ENCODE results near the gene CCM2L.

Gene CCM2L

GRCh38 chr20:31996996-31997395, 13.2 kb upstream of the CCM2L start:
- no peak for DNase-seq

DNA sequence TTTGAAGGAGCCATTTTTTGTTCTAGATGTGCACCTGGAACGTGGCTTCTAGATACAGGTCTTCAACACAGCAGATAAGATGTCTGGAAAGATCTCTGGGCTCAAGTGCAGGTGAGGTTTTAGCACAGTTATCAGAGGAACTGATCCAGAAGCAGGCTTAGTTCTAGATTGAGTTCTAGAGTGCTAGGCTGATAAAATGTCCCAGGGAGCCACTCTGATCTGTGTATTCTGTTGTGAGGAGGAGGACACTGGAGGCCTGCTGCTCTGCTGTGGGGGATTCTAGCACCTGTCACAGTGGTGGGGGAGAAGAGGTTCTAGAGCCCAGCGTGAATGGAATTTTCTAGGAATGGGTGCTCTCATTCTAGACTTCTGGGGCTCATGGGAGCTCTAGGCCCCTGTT, 12.0 kb upstream of the CCM2L start:
- DNase-seq: no peak

DNA sequence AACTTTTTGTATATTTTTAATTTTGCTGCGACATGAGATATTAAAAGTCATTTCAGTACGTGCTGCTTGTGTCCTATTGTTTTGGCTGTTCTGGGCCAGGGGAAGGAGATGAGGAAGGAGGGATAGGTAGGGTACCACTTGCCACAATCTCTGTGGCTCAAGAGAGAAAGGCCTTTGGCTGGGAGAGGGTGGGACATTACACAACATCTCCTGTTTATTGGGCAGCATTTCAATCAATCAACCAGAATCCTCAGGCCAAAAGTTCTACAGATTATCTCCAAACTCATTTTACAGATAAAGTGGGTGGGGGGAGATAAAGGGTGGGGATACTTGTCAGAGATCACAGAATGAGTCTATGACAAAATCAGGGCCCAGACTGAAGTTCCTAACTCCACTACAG, 6.9 kb upstream of the CCM2L start:
- DNase-seq: no peak

GRCh38 chr20:32004963-32005362, 5.3 kb upstream of the CCM2L start:
- peak; percentile 31 for DNase-seq

DNA sequence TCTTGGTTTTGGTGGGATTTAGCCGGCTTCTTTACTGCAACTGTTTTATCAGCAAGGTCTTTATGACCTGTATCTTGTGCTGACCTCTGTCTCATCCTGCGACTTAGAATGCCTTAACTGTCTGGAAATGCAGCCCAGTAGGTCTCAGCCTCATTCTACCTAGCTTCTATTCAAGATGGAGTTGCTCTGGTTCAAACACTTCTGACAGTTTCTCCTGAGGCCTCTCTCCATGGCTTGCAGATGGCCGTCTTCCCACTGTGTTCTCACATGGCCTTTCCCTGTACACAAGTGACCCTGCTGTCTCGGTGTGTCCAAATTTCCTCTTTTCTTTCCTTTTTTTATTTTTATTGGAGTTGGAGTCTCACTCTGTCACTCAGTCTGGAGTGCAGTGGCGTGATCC, 4.2 kb upstream of the CCM2L start:
- DNase-seq: no peak

GRCh38 chr20:32006841-32007786, 3.1 kb upstream of the CCM2L start:
- no peak for DNase-seq

GRCh38 chr20:32007787-32008616, 2.2 kb upstream of the CCM2L start:
- no peak for DNase-seq

DNA sequence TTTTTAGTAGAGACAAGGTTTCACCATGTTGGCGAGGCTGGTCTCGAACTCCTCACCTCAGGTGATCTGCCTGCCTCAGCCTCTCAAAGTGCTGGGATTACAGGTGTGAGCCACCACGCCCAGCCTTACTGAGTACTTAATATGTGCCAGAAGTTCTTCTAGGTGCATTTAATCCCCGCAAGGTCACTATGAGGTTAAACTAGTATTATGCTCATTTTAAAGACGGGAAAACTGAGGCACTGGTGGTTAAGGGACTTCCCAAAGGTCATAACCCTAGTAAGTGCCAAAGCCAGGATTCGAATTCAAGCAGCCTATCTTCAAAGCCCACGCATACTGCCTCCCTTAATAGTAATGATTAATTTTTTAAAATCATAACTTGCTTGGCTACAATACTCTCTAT, 674 bp upstream of the CCM2L start:
- no peak for DNase-seq

DNA sequence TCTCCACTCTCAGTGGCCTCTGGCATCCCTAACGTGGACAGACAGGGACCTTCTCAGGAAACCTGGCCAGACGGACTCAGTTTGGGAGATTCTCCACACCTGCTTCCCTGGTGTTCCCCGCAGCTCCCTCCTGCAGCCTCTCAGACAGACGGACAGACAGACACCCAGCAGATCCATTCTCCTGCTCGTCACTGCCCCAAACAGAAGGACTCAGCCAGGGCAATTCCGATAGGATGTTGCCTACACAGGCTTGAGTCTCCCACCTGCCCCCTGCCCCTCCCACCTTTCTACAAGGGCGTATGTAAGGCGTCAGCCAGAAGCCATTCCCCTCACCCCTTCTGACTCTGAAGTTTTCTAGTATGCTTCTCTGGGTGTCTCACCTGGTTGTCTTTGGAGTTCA, 428 bp downstream of the CCM2L start:
- no peak for DNase-seq

DNA sequence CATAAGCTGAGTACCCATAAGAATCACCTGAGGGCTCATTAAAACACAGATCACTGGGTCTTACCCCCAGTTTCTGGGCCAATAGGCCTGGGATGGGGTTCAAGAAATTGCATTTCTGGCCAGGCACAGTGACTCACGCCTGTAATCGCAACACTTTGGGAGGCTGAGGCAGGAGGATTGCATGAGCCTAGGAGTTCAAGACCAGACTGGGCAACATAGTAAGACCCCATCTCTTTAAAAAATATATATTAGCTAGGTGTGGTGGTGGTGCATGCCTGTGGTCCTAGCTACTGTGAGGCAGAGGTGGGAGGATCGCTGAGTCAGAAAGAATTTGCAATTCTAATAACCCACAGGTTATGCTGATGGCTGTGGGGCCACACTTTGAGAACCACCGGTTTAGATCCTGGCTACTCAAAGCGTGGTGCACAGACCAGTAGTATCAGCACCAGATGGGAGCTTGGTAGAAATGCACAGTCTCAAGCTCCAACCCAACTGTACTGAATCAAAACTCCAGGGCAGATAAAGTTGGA, 2.0 kb downstream of the CCM2L start:
- no peak for DNase-seq

- DNase-seq: no peak
Observed at GRCh38 chr20:32013326-32013725, 3.1 kb downstream of the CCM2L start.

DNA sequence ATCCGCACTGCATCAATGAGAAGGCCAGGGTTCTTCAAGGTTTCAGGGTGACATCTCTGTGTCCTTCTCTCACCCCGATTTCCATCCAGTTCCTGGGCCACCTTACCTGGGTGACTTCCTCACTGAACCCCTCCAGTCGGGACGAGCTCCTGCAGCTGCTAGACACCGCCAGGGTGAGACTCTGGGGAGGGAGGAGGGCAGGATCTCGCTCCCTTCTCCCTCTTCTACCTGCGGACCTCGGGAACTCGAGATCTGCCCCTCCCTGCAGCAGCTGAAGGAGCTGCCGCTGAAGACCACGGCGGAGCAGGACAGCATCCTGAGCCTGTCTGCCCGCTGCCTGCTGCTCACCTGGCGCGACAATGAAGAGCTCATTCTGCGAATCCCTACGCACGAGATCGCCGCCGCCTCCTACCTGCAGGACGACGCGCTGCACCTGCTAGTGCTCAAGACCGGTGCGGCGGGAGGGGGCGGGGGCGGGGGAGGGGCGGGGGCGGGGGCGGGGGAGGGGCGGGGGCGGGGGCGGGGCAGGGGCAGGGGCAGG, 7.5 kb downstream of the CCM2L start:
- no peak for DNase-seq

DNA sequence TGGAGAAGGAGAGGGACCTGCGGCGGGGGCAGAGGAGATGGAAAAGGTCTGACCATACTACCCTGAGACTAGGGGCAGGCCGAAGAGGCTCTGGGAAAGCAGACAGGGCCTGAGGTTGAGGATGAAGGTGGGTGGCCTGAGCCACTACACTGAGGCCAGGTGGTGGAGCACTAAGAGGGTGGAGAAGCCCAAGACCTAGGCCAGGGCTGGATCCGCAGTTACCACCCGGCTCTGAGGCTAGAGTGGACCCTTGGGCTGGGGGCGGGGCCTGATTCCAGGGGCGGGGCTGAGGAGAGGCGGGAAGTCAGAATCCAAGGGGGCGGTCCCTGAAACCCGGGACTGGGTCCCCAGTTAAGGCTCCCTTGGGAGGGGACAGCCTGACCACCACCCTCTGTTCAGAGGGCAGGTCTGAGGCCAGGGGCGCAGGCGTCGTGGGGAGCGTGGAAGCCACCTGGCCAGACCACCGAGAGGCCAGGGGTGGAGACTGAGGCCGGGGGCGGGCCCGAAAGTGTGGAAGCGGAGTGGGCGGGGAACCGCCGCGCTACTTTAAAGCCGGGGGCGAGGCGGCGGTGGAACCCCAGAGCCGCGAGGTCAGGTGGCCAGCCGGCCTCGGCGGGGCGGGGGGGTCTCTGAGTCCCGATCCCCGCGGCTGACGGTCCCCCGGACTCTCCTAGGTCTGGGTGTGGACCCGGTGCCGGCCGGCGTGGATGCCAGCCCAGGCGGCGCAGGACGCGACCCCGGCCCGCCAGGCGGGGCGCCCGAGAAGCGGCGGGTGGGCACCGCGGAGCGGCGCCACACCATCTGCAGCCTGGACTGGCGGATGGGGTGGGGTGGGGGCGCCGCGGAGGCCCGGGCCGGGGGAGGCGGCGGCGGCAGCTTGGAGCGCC, 8.3 kb downstream of the CCM2L start:
- DNase-seq: no peak

GRCh38 chr20:32019156-32019510, 8.9 kb downstream of the CCM2L start:
- no peak for DNase-seq

GRCh38 chr20:32019563-32020463, 9.6 kb downstream of the CCM2L start:
- no peak for DNase-seq

DNA sequence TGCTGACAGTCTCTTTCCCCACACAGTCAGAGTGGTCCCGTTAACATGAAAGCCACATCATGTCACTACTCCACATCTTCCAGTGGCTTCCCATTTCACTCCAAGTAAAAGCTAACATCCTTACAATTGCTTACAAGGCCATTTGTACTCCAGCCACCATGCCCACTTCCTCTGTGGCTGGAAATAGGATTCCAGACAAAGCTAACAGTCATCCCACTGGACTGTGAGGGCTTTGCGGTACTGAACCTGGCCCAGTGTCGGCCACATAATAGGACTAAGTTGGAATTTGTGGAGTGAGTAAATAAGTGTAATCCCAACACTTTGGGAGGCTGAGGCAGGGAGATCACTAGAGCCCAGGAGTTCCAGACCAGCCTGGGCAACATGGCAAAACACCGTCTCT, 10.9 kb downstream of the CCM2L start:
- no peak for DNase-seq

GRCh38 chr20:32024683-32025295, 14.6 kb downstream of the CCM2L start:
- DNase-seq: no peak

DNA sequence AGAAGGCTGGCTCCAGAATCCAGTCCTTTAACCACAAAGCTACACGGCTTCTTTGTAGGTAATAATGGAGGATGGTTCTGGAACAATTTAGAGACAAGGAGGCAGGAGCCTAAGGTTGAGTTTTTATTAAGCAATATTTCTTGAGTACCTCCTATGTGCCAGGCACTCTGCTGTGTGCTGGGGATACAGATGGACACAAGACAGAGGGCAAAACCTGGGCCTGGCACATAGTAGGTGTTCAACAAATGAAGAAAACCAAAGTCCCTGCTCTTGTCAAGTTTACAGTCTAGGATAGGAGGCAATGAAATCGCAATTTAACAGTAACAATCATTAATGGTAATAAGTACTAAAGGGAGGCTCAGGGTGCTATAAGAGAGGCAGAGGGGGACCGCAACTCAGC, 17.4 kb downstream of the CCM2L start:
- DNase-seq: no peak

DNA sequence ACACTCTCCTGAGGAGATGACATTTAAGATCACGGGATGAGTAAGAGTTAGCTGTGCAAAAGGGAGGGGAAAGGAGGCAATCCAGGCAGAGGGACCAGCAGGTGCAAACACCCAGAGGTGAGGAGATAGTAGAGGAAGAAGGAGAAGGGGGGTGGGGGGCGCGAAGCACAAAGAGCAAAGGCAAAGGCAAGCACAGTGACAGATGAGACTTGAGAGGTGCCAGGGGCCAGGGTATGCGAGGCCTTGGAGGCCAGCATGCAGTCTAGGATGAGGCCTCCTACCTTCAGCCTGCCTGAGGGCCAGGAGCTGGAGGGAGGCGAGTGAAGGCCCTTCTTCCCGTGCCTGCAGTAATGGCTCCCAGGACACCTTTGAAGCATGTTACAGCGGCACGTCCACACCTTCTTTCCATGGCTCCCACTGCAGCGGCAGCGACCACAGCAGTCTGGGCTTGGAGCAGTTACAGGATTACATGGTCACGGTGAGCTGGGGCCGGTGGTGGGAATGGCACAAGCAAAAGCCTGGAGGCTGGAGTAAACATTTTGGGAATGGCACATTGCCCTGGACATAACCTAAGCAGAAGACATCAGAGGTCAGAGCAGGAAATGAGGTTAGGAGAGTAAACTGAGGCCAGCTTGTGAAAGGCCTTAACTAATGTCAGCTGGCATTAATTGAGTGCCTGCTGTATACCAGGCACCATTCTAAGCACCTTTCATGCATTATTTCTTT, 18.6 kb downstream of the CCM2L start:
- DNase-seq: no peak

GRCh38 chr20:32029561-32029960, 19.3 kb downstream of the CCM2L start:
- DNase-seq: no peak

Measured in HCEC 1CT (cell line).